Activated CD4-positive, alpha-beta T cell treated with anti-CD3 and anti-CD28 coated beads for 24 hours (primary cell): ENCODE measurements around the gene CDH23.

ENCODE experiments used
- DNase-seq, 2 donors: peaks; one replicate each; pipeline ENCODE4 v3.0.0-alpha.2; 2020; ENCODE audit warnings: low read depth in 2 of 2

Gene CDH23

DNA sequence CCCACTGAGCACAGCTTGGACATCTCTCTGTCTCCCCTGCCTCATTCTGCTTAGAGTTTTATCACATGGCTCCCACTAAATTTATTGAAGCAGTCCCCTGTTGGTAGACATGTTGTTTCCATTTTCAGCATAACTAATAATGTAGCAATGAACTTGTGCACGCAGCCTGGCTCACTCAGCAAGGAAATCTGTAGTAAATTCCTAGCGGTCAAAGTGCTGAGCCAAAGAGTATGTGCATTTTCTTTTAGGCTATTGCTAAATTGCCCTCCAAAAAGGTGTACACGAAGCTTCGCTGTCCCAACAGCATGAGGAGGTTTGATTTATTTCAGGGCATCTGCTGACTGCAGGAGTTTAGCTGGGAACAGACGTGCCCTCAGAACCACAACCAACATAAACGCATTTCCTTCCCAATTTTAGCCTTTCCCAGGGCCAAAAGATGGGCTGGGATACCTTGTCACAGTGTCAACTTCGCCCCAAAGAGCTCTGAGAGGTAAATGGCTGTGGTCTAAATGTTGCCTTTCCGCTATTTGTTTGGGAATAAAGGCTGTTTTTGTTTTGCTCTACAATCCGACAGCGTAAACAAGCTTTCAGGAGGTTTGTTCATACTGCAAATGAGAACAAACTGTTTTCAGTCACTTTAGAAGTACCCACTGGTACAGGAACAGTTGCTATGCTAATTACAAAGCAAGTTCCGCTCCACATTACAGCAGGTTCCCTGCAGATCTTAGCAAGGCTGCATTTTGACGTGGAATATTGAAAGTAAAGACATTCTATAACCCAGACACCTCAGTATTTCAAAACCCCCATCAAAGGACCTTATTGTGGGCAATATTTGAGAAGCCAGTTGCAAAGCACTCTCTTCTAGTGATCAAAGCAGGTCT, 359.8 kb downstream of the CDH23 start:
- no peak for DNase-seq

DNA sequence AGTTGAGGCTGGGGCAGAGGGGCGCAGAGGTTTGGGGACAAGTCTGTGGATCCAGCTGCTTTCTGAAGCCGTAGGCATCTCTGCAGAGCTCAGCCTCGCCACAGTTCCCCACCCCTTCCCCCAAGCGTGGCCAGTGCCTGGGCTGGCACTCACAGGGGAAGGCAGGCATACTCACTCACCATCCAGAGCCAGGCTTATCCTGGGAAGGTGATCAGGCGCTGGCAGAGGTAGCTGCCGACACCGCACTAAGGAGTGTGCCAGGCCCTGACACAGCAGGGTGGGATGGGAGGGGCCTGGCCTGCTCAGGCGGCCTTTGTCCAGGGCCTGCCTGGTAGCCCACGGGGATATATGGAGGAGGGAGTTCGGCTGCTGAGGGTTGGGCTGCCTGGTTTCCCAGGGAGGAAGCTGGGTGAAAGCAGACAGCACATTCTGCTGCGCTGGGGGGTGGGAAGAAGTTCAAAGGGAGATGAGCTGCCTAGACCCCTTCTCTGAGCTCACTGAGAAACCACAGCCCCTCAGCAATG, 360.7 kb downstream of the CDH23 start:
- no peak for DNase-seq

DNA sequence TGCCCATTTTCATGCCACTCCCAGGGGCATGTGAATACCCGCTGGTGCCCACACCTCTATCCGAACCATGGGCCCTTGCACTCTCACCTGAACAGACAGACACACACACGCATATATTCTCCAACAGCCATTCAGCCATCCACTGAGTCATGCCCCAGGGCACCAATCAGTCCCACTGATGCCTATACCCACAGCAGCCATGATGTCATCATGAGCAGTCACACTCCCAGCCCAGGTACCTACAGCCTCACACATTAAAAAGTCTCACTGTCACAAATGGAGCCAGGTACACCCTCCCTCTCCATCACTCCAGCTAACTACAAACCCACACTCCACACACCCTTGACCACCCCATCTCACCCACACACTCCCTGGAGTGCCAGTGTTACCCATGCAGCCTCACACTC, 364.4 kb downstream of the CDH23 start:
- no peak for DNase-seq

DNA sequence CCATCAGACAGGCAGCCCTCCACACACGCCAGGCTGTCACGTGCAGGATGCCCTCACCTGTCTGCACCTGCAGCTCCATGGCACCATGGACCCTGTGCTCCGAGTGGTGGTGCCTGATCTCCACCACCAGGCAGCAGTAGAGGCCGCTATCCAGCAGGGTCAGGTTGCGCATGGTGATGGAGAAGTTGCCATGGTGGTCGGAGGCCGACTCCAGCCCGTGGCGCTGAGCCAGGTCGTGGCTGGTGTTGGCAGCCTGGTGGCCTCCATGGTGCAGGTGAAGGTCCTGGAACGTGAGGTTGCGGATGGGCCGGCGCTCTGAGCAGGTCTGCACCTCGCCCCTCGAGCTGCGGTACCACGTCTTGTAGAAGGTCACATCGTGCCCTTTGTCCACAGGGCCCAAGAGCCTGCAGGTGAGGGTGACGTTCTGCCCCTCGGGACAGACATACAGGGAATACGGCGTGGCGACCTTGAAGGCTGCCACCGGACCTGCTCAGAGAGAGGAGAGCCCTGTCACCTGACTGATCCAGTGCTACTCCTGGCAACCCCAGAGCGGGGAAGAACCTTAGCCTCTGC, 364.9 kb downstream of the CDH23 start:
- no peak for DNase-seq

DNA sequence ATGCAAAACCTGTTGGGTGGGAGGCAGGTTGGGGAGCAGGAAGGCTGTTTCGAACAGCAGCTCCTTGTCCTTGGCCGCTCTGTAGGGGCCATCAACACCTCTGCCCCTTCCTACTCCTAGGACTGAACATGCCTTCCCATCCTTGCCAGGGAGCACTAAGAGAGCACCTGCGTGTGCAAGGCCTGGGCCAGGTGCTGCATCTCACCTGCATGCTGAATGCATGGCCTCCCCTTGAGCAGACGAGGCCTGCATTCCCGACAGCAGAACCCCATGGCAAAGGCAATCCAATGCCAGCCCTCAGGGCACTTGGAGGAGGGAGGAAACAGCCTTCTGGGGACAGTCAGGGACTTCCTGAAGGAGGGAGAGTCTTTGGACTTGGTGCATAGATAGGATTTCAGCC, 365.6 kb downstream of the CDH23 start:
- no peak for DNase-seq

DNA sequence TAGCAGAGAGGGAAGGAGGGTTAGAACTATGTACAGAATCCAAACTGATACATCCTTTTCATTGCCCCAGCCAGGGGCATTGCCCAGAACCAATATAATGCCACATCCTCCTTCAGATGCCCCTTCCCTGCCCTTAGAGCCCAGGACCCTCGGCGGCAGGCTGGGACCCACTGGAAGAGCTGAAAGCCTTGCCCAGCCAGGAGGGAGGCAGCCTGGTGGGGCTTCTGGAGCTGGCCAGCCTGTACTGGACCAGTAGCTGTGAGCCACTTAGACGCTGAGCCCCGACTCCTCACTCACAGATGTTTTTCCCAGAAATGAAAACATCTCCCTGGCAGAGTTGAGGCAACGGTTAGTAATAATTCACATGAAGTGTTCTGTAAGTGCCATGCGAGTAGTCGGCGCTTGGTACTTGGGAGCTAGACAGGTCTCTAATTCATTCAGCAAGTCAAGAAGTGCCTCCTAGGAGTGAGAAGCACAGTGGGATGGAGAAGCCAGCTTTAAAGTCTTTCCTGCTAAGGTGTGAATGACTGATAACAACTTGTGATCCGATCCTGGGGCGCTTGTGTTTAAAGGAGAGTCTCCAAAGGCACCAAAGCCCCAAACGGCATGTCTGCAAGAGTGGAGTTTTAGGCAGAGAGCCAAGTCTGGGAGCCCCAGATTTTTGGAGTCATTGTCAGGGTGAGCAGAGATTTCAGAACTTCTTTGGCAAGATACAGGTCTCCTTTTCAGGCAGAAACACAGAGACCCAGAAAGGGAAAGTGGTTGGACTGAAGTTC, 366.8 kb downstream of the CDH23 start:
- no peak for DNase-seq

DNA sequence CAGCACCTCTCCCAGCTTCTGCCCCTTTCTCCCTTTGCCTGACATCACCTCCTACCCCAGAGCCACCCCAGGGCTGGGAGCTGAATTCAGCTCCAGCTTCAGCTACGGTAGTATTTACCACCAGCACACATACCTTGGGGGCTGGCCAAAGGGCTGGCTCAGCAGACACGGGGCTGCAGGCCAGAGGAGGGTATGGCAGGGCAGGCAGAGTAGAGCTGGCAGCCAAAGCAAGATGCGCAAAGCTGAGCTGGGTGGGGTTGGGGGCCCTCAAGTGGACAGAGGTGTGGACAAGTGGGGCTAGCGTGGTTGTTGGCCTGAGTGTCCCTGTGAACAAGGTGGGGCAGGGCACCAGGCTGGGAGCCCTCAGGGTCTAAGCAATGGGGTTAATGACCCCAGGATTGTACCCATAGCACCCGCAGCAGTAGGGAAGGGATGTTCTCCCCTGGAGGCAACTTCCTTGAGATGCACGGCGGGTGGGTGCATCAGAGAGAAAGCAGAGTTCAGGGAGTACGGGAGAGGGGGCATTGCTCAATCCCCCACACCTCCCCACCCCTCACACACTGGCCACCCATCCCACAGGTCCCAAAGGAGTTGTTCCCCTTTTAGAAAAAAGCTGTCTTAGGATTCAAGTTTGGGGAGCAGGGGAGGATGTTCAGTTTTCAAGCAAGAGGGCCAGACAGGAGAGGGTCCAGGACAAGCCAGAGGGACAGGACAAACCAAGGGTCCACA, 368.6 kb downstream of the CDH23 start:
- no peak for DNase-seq

DNA sequence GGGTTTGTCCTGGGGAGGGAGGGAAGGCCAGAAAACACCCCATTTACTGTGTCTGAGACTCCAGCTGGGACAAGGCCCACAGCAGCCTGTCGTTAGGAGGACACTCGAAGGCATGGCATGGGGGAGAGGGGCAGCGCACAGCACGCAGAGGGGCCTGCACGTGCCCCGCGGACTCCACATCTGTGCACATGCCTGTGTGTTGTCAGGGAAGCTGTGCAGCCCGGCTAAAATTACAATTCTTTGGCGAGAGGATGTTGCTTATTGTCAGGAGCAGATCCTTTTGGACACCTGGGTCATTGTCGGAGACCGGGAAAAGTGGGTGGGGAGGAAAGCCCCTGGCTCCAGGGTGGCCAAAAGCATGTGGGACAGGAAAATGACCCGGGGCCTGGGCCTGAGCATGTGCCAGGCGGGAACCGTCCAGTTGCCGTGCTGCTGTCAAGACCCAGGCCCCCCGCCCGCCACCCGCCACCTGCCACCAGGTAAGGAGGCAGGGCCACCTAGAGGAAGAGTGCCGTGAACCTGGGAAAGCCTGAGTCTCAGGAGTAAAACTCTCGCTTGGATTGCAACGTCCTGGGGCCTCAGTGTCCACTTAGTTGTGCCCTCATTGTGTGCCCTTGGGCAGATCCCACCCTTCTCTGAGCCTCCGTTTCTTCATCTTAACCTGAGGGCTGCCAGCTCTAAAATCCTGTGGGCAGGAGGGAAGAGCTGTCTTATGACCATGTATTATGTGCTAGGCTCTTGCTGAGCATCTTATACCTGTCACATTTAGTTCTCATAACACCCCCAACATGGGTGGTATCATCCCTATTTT, 369.4 kb downstream of the CDH23 start:
- no peak for DNase-seq

DNA sequence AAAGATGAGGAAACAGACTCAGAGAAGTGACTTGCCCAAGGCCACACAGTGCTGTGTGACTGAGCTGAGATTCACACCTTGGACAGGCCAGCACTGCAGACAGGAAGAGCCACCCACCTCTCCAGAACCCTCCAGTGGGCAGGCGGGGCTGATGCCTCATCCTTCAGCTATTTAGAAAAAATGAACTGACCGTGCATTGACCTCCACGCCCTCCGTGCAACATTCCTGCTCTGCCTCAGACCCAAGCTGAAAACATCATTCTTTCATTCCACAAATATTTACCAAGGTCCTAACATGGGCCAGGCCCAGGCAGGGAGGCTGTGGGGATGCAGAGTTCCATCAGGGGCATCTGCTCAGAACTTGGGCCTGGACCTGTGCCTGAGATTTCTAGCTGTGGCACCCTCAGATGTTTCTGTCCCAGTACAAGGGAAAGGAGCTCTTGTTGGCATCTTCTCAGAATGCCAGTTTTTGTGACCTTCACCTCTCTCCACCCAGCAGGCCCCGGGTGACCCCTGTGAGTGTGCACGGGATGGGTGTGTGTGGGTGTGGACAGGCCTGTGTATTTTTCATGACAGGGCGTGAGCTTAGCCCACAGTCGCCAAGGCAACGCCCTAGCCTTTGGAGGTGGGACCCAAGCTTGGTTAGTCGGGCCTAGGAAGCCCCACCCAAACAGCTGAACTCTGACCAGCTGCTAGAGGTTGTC, 370.1 kb downstream of the CDH23 start:
- DNase-seq: no peak

DNA sequence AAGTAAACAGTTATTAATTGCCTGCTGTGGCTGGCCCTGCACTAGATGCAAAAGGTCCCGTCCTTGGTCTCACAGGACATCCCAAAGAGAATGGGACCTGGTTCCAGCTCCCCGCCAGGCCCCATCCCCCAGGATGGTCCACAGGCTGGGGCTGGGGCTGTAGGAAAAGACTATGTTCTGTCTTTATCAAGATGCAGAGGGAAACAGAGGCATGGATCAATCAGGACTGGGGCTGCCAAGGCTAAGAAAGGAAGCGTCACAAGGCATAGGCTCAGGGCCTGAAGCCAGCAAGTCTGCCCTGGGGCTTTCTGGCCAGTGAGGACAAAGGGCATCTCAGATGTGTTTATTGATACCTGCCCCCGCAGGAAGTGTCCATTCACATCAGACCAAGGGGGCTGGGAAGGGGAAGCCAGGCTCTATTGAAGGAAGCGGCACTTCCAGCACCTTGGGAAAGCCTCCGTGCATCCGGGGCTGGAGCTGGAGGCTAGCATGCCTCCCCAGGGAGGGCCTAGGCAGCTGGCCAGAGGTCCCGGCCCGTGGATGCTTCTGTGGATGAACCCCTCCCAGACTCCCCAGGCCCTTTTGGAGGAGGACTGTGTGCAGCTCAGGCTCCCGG, 370.8 kb downstream of the CDH23 start:
- DNase-seq: no peak

DNA sequence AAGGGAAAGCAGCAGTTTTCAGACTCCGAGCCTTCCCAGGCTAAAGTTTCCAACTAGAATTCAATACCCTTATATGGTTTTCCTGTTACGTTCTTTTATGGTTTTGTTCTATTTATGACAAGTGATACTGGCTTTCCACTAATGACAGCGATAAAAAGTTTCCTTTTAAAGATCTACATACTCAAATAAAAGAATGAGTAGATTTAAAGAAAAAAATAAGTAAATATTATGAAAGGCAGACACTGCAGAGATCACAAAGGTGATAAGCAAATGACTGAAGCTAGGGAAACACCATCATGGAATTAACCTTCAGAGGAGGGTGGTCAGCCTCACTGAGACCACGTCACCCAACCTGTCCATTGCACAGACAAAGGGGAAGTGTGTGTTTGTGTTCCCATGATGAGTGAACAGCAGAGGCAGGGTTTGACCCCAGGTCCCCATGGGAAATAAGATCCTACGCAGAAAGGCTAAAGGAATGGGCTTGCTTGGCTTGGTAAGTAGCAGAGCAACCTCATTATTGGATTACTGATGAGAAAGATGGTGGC, 372.6 kb downstream of the CDH23 start:
- no peak for DNase-seq

DNA sequence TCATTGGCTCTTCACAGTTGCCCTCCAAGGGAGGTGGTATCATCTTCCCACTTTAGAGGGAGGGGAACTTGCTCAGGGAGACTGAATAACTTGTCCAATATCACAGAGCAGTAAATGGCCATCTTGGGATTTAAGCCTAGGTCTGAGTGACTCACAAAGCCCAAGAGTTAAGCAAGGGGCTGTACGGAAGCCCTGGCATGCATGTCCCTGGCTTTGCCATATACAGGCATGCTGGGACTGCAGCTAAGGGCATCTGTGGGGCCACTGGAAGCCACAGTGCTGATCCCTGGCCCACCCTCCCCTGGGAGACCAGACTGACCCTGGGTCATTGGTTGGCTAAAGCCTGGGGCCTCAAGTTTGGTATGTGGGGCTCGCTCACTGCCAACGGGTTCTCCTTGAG, 373.5 kb downstream of the CDH23 start:
- DNase-seq: no peak

DNA sequence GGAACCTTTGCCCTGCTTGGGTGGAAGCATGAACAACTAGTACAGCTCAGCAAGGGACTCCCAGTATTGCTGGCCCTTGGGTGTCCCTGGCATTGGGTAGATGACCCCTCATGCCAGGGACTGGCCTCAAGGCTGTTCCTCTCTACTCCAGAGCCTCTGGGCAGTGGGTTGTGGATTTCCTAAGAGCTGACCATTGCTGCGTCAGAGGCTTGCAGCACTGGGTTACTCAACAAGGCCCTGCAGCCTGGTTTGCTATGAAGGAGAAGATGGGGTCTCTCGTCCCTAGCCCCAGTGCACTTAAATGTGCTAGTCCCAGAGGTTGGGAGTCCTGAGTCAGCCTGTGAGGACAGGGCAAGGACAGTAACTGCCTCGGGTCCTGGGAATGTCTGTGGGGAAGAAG, 374.1 kb downstream of the CDH23 start:
- DNase-seq: no peak

DNA sequence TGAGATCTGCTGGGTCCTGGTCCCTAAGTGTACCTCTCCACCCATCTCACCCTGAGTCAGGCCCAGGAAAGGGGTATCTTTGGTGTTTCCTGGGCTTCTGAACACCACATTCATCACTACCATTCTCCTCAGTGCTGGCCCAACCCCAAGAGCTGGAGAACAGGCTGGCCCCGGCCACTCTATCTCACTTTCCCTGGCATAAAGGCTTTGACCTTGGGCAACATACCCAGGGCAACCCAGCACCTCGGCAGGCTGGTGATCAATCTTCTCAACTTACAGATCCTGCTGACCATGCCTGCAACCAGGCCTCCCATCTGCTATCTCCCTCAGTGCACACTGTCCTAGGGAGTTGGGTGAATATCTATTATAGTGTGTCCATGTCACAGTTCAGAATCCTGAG, 374.5 kb downstream of the CDH23 start:
- no peak for DNase-seq

DNA sequence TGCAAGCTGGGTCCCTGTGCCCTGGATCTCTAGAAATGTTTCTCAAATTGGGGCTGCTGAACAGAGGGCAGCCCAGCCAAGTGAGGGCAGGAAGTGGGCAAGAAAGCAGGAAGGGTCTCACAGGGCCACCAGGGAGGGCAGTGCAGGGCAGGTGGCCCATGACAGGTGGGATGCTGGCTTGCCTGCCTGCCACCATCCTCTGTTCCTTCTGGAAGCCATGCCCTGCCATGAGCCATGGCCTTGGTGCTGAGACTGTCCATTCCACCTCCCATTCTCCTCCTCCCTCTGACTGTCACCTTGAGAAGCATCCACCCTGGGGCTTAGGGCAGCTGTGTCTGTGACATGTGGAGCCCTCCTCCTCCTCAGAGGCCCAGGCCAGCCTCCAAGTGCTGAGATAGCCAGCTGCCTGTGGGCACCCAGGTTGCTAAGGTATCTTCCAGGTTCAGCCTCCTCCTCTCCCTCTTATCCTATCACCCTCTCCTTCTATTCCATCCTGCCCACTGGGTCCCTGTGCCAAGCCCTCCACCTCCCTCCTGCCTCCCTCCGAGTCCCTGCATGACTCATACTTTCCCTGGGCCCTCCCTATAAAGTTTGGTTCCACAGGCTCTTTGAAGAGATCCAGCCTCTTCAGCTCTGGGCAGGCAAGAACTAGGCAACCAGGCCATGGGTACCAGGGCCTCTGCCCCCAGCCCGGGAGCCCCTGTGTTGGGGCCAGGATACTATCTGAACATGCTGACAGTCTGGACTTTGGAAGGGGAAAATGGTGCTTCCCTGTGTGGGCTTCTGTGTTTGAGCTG, 375.3 kb downstream of the CDH23 start:
- DNase-seq: no peak

DNA sequence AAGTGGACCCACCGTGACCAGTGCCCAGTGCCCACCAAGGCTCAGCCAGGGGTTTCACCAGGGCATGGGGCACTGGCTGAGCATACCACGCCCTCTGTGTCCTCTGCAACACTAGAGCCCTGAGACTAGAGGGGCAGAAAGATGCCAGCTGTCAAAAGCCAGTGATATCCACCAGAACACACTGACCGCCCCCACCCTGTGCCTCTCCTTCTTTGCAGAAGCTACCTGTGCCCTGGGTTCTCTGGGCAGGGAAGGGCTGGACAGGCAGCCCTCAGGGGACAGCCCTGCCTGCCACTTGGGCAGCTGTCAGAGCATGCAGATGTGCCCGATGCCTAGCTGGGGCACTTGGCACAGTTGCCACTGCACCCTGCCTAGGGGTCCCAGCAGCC, 376.1 kb downstream of the CDH23 start:
- no peak for DNase-seq

DNA sequence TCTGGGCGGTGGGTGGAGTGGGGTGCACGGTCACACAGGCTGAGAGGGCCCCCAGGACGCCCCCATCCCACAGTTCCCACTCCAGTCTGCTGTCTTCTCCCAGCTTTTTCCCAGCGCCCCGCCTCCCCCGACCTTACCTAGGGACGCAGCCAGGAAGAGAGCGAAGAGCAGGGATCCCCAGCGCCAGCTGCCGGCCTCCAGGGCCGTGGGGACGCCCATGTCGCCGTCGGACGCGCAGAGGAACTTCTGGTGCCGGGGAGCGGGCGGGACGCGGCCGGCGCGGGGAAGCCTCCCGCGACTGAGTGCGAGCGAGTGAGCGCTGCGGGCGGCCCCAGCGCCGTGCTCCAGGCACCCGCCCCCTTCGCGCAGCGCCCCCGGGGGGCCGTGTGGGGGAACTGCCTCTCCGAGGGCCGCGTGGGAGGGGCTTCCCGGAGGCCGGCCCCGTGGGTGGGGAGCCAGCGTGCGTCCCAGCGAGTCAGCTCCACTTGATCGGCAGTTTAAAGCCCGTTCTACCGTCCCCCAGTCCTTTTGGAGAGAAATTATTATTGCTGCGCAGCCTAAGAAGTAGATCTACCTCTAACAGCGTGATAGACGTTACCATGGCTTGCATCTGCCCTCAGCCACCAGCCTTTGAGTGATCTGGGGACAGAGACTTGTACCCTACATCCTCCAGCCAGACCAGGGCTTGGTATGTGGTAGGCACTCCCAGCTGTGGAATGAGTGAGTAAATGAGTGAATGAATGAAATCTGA, 376.7 kb downstream of the CDH23 start, which contains the start of gene VSIR:
Gene VSIR (minus strand): TSS at position 300 of the 751 bp plus-strand sequence. CDS start 81 bp downstream, at position 219.
- DNase-seq: peak; percentile 90 to 96
